Smooth muscle cell (in vitro differentiated cells): Measurements from ENCODE around the gene FOXA3. TPM values are rescaled to one million over a fixed set of nuclear protein-coding genes. Genes with fewer than 3 reads are reported as not detected.

ENCODE experiments used
- DNase-seq: peaks from one replicate; lab custom pipeline; 2025; ENCODE audit not compliant: unreplicated experiment; lab: John Stamatoyannopoulos, UW
- H2AFZ ChIP-seq: fragments of 200-600 bp; sonication (generic); 2 replicates; pipeline ENCODE4 v1.6.0; 2016; ENCODE audit warnings: antibody characterized with exemption, low read depth, mild to moderate bottlenecking
- H3F3A ChIP-seq: fragments of 200-600 bp; sonication (generic); 2 replicates; pipeline ENCODE4 v1.6.0; 2017; ENCODE audit warnings: antibody characterized with exemption, low read depth
- H3K27ac ChIP-seq: fragments of 200-600 bp; sonication (generic); 2 replicates; pipeline ENCODE4 v1.5.1; 2016; ENCODE audit warnings: low read depth, mild to moderate bottlenecking
- H3K27me3 ChIP-seq: fragments of 200-600 bp; sonication (generic); 2 replicates; pipeline ENCODE4 v1.6.1; 2016; ENCODE audit warnings: low read depth, mild to moderate bottlenecking
- H3K36me3 ChIP-seq: fragments of 200-600 bp; sonication (generic); 2 replicates; pipeline ENCODE4 v1.5.1; 2016; ENCODE audit warnings: low read depth
- H3K4me1 ChIP-seq: fragments of 200-600 bp; sonication (generic); 2 replicates; pipeline ENCODE4 v1.5.1; 2016; ENCODE audit warnings: low read depth
- H3K4me2 ChIP-seq: fragments of 200-600 bp; sonication (generic); 2 replicates; pipeline ENCODE4 v1.6.0; 2016; ENCODE audit warnings: mild to moderate bottlenecking
- H3K4me3 ChIP-seq: fragments of 200-600 bp; sonication (generic); 2 replicates; pipeline ENCODE4 v1.5.1; 2016; ENCODE audit warnings: mild to moderate bottlenecking
- H3K79me2 ChIP-seq: fragments of 200-600 bp; sonication (generic); 2 replicates; pipeline ENCODE4 v1.6.0; 2016; ENCODE audit warnings: low read depth, mild to moderate bottlenecking
- H3K9ac ChIP-seq: fragments of 200-600 bp; sonication (generic); 2 replicates; pipeline ENCODE4 v1.6.0; 2016; ENCODE audit warnings: low read depth
- H3K9me3 ChIP-seq: fragments of 200-600 bp; sonication (generic); replicated peaks from 2 replicates; pipeline ENCODE4 v1.5.1; 2016; ENCODE audit warnings: low read depth
- H4K20me1 ChIP-seq: fragments of 200-600 bp; sonication (generic); 2 replicates; pipeline ENCODE4 v1.6.0; 2016; ENCODE audit warnings: low read depth
- WGBS: methylation state at CpG from one replicate; pipeline ENCODE4 v1.1.7; 2016; ENCODE audit warnings: low lambda C conversion rate; 5-methylcytosine and 5-hydroxymethylcytosine counted together
- polyA plus RNA-seq: library from polyadenylated mRNA; unstranded; fragments of >200 nt; fragmentation: Nextera tagmentation; extraction: Ambion mirVana; gene quantifications from 2 replicates; pipeline ENCODE4 v1.2.1, GENCODE V29; 2016
- total RNA-seq: library from RNA; depleted of rRNA; stranded (reverse); fragments of >200 nt; gene quantifications from 2 replicates; pipeline ENCODE4 v1.2.3, GENCODE V29; 2014
- TF ChIP-seq, protein P1 (sequence below): fragments of 200-600 bp; sonication (generic); IDR thresholded peaks from 2 replicates; pipeline ENCODE4 v1.5.1; 2017; ENCODE audit warnings: borderline replicate concordance, mild to moderate bottlenecking, antibody characterized with exemption; ENCODE audit not compliant: insufficient read depth, poor library complexity, severe bottlenecking

The FOXA3 gene
- total and polyA plus RNA-seq, 2 experiments from 2014 or later, result 0.50 to 0.76 TPM

DNA sequence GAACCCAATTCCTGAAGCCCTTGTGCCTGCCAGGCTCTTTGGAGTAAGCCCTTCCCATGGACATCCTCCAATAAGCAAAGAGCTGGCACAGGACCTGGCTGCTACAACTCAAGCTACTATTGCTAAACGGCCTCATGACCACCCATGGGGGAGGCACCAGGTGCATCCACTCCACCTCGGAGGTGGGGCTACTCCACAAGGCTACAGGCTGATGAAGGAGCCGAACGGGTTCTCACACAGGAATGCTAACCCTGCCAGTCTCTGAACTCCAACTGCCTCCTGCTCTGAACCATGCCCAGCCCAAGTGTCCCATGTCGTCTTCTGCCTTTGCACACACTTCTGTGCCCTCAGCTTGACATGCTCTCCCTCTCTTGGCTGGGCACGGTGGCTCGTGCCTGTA lies 11.1 kb upstream of the FOXA3 start:
- H3K27me3 ChIP-seq, result no peaks in the 10 kb centered on the region
- H3K4me2 ChIP-seq, result no peak overlapping the region
- no peak for DNase-seq
- WGBS, result 97% methylated on average over 7 of the region's 7 CpGs
- peaks cover 51% of the 10 kb centered on the region for H4K20me1 ChIP-seq
- no peak overlapping the region for H3K9ac ChIP-seq
- no peaks in the 10 kb centered on the region for H3K4me1 ChIP-seq
- H3K27ac ChIP-seq, result no peak overlapping the region
- H3K9me3 ChIP-seq, result no peaks in the 10 kb centered on the region
- no peak overlapping the region for H3K4me3 ChIP-seq
- peaks cover 6% of the 10 kb centered on the region for H3K36me3 ChIP-seq
- H3K79me2 ChIP-seq, result peaks cover 28% of the 10 kb centered on the region
- TF ChIP-seq, protein P1, sequence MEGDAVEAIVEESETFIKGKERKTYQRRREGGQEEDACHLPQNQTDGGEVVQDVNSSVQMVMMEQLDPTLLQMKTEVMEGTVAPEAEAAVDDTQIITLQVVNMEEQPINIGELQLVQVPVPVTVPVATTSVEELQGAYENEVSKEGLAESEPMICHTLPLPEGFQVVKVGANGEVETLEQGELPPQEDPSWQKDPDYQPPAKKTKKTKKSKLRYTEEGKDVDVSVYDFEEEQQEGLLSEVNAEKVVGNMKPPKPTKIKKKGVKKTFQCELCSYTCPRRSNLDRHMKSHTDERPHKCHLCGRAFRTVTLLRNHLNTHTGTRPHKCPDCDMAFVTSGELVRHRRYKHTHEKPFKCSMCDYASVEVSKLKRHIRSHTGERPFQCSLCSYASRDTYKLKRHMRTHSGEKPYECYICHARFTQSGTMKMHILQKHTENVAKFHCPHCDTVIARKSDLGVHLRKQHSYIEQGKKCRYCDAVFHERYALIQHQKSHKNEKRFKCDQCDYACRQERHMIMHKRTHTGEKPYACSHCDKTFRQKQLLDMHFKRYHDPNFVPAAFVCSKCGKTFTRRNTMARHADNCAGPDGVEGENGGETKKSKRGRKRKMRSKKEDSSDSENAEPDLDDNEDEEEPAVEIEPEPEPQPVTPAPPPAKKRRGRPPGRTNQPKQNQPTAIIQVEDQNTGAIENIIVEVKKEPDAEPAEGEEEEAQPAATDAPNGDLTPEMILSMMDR, result no peak
- no peak overlapping the region for H2AFZ ChIP-seq
- H3F3A ChIP-seq, result no peaks in the 10 kb centered on the region

DNA sequence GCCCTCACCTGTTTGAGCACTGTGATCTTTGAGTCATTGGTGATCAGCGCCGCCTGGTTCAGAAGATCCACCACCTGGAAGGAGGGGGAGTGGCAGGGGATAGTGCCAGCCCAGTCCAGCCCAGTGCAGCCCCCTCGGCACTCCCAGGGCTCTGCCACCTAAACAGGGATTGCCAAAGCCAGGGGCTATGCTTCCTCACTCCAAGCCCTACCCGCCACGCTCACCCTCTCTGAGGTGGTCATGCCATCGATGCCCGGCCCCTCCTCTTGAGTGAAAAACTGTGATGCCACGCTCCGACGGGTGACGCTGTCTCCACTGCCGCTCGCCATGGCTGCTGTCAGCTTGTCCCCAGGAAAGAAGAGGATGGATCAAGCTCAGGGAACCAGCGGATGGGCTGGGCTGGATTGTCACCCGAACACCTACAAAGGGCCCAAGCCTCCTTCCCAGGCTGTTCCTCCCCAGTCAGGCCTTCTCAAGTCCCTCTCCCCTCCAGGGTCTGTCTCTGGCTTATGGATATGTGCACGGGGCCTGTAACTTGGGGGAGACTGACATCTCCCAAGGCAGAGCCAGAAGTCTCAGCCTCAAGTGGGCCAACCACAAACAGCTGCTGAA lies 9.9 kb upstream of the FOXA3 start:
- Histone ChIP-seq H3K27me3 (no peaks in the 10 kb centered on the region), H4K20me1 (peaks cover 59% of the 10 kb centered on the region), H3K4me2 (no peak overlapping the region), H2AFZ (no peak overlapping the region), H3K4me3 (no peak overlapping the region), H3K4me1 (no peaks in the 10 kb centered on the region), H3F3A (no peaks in the 10 kb centered on the region), H3K9ac (no peak overlapping the region), H3K36me3 (peaks cover 6% of the 10 kb centered on the region), H3K79me2 (peaks cover 41% of the 10 kb centered on the region), H3K27ac (no peak overlapping the region), H3K9me3 (no peaks in the 10 kb centered on the region)
- TF ChIP-seq, protein P1, result no peak
- WGBS, result 98% methylated on average over 16 of the region's 16 CpGs
- DNase-seq, result no peak

DNA sequence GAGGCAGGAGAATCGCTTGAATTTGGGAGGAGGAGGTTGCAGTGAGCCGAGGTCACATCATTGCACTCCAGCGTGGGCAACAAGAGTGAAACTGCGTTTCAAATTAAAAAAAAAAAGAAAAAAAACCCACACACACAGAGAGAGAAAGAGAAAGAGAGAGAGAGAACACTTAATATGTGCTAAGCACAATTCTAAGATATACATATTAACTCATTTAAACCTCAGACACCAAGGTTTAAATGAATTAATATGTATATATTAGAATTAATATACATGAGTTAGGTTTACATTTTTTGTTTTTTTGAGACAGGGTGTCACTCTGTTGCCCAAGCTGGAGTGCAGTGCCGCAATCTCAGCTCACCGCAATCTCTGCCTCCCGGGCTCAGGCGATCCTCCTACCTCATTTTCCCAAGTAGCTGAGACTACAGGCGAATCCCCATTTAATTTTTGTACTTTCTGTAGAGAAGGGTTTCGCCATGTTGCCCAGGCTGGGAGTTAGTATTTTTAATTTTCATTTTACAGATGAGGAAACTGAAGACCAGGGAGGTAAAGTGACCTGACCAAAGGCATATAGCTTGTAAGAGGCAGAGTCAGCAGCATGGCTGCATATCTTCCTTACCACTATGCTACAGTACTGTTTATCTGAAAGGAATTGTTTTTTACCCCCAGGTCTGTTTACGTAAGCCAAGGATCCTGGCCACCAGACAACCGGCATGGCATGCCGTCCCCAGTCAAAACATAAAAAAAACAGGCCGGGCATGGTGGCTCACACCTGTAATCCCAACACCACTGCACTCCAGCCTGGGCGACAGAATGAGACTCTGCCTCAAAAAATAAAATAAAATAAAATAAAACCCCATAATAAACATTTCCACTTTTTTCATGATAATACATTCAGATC lies 3.5 kb upstream of the FOXA3 start:
- no peaks in the 10 kb centered on the region for H3K9me3 ChIP-seq
- H3K36me3 ChIP-seq, result no peaks in the 10 kb centered on the region
- peaks cover 5% of the 10 kb centered on the region for H3K4me1 ChIP-seq
- TF ChIP-seq, protein P1, result no peak
- DNase-seq, result no peak
- H3K79me2 ChIP-seq, result peaks cover 65% of the 10 kb centered on the region
- H4K20me1 ChIP-seq, result peaks cover 33% of the 10 kb centered on the region
- H3K27me3 ChIP-seq, result peaks cover 12% of the 10 kb centered on the region
- no peak overlapping the region for H3K4me2 ChIP-seq
- 96% methylated on average over 15 of the region's 15 CpGs for WGBS
- no peak overlapping the region for H3K9ac ChIP-seq
- H3F3A ChIP-seq, result no peaks in the 10 kb centered on the region
- H2AFZ ChIP-seq, result no peak overlapping the region
- H3K27ac ChIP-seq, result peak overlapping the region; percentile 4
- H3K4me3 ChIP-seq, result no peak overlapping the region
